Activated naive CD4-positive, alpha-beta T cell (primary cell): Measurements from ENCODE around the gene UMPS.
A peak's percentile ranks its signal among the peaks of the same experiment; 100 is the strongest.
"Not testable (repeated sequence)": the region's sequence is repeated elsewhere in the genome, so short reads cannot be mapped to it uniquely, and the experiment has no call there.

Experiments used
- DNase-seq, 4 experiments: peaks; one replicate each; lab custom pipeline; 2025; lab: John Stamatoyannopoulos, UW

UMPS gene

GRCh38 chr3:124707223-124707622 is 23.0 kb upstream of the UMPS start:
- DNase-seq, result not testable (repeated sequence)

DNA sequence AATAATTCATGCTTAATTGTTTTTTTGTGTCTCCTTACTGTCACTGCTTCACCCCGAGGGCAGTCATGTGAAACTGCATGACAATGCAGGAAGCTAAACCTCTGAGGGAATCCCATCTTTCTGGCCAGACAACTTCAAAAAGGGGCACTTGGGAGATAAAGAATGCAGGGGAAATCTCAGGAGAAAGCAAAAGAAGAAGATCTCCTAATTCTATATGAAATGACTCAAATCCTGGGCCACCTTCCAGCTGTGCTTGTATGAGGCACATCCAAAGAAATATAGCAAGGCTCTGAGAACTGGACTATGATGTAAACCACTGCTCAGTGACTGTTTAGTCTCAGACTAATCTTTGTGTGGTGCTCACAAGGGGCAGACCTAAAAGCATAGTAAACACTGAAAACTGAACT is 22.6 kb upstream of the UMPS start:
- no peak for DNase-seq

DNA sequence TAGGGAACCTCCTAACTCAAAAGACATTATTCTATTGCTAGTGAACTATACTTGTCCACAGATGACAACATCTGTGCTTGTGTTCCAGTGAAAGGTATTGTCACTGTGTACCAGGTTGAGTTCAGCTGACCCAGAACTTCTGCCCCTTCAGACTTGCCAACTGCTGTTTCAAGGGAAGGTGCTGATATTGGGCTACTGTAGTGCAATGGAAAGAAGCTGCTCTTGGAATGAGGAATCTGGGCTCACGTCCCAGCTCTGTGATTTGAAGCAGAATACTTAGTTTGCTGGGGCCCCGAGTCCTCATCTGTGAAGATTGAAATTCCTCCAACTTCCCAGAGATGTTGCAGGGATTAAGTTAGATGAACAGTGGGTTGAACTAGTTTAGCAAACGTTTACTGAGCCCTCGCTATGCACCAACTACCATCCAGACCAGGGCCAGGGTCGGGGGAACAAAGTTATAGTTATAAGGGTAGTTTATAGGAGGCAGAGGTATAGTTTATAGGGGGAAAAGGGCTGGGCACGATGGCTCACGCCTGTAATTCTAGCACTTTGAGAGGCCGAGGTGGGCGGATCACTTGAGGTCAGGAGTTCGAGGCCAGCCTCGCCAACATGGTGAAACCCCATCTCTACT is 15.9 kb upstream of the UMPS start:
- no peak for DNase-seq

DNA sequence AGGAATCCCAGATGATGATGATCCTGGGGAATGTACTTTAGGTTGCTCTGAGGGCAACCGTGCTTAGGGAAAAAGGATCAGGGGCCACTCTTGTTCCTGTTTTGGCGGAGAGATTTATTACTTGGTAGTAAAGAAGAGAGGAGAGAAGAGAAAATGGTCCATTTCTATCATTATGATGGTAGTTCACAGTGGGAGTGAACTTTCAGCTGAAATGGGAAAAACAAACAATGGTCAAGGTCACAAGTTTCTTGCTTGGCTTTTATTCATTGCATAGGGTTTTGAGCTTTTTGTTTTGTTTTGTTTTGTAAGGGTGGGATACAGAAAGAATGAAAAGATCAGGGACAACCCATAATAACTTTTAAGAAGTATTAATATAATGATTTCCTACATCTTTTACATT is 7.7 kb upstream of the UMPS start:
- DNase-seq, result no peak

GRCh38 chr3:124730941-124731297 is 667 bp downstream of the UMPS start:
- DNase-seq, result no peak

DNA sequence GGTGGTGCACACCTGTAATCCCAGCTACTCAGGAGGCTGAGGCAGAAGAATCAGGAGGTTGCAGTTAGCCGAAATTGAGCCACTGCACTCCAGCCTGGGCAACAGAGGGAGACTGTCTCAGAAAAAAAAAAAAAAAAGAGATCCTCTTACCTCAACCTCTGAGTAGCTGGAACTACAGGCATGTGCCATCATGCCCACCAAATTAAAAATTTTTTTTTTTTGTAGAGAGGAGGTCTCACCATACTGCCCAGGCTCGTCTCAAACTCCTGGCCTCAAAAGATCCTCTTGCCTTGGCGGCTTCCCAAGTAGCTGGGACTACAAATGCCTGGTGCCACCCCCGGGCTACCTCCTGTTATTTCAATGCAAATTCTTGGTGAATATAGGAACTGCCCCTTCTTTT is 1.5 kb downstream of the UMPS start:
- DNase-seq, result no peak

DNA sequence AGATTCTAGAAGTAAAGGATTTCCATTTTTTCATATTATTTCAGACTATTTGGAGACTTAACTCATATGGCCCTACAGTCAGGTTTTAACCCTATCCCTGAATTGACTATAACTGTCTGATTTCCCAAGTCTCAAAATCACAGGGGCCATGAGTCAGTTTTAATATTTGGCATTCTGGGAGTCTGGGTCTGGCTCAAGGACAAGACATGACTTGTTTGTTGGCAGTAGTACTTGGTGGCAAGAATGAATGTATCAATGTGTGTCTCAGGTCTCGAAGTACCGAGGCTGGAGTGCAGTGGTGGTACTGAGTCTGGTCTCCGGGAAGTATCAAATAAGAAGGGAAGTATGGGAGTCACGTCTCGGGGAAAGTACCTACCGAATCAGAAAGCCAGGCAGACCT is 10.8 kb downstream of the UMPS start:
- DNase-seq, result no peak

DNA sequence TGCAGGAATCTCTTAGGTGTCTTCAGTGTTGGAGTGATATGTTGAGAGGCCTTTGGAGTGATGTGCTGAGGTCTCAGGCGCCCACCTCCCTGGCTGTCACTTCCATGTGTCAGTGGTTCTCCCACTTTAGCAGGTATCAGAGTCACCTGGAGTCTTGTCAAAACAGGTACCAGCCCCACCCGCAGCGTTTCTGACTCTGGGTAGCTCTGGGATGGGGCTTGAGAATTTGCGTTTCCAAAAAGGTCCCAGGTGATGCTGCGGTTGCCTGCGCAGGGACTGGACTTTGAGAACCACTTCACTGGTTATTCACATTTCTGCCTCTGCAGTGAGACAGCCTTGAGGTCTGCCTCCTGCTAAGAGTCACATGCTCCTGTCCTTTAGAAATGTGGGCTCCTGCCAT is 15.5 kb downstream of the UMPS start:
- DNase-seq, result no peak

DNA sequence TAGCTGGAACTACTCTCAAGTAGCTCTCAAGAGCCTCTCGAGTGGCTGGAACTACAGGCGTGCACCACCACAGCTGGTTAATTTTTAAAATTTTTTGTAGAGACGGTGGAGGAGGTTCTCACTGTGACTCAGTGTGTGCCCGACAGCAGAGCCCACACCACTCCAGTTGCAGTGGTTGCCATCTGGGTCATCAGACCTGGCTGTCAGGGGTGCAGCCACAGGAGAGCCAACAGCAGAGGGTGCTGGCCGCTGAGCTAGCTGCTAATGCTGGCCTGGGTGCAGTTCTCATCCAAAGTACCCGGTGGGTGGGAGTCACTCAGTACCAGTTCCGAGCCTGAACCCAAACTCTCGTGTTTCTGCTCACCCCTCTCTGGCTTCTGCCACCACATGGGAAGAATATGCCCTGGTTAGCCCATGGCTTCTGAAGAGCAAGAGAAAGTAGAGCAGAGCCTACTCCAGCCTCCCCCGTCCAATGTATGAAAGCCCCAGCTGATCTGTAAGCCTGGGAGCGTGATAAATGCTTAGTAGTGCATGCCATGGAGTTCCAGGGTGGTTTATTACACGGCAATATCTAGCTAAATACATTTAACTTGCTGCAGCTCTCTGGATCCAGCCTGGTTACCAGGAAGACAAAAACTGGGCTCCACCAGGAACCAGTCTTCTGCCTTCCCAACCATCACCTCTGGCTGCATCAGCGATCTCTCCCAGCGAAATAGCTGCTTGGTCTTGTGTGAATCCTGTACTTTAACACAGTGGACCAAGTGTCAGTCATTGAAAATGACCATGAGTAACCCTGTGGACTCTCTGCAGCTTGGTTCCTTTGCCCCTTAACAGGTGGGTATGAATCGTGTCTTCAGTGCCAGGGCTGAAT is 17.1 kb downstream of the UMPS start:
- DNase-seq, result no peak

DNA sequence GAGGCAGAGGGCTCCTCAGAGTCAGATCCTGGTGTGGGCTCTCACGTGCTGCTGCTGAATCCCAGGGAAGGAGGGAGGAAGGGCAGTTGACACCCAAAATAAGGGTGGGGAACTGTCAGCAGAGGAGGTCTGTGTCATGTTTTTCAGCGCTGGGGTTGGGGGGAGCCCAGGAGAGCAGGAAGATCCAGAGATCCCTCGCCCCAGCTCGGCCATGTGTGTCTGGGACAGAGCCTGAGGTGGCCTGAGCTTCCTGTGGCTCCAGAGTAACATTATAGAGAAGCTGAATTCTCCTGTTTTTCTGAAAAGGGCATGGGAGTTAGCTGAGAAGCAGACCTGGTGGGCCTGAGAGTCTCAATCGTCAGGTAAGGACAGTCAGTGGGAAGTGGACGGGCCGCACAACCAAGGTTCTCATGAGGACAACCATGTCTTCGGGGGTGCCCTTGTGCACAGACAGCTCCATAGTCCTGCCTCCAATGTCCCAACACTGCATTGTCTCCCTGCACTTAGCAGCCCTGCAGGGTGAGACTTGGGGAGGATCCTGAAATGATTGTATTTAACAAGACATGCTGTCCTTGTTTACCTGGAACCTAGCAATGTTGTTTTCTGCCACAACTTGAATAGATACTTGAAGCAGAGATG is 18.4 kb downstream of the UMPS start:
- DNase-seq, result no peak

DNA sequence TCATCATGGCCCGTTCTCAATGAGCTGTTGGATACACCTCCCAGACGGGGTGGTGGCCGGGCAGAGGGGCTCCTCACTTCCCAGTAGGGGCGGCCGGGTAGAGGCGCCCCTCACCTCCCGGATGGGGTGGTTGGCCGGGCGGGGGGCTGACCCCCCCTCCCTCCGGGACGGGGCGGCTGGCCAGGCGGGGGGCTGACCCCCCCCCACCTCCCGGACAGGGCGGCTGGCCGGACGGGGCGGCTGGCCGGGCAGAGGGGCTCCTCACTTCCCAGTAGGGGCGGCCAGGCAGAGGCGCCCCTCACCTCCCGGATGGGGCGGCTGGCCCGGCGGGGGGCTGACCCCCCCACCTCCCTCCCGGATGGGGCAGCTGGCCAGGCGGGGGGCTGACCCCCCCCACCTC is 19.6 kb downstream of the UMPS start:
- DNase-seq, result not testable (repeated sequence)

DNA sequence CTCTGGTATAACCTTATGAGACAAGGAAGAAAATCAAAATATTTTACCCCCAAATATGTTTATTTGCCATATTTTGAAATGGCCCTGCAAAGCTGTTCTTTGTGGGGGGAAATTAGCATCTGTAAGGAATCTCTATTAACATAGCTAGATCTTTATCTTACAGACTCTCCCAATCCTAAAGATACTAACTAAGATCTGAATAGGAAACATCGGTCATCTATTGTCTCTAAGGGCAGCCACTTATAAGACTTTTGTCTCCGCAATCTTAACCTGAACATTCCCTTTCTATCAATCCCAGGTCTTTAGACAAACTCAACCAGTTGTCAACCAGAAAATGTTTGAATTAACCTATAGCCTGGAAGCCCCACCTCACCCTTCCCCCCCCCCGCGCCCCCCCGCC is 21.2 kb downstream of the UMPS start:
- no peak for DNase-seq

- no peak for DNase-seq
These were observed 21.8 kb downstream of the UMPS start for GRCh38 chr3:124752051-124752450.

GRCh38 chr3:124757926-124758325 is 27.7 kb downstream of the UMPS start:
- not testable (repeated sequence) for DNase-seq

DNA sequence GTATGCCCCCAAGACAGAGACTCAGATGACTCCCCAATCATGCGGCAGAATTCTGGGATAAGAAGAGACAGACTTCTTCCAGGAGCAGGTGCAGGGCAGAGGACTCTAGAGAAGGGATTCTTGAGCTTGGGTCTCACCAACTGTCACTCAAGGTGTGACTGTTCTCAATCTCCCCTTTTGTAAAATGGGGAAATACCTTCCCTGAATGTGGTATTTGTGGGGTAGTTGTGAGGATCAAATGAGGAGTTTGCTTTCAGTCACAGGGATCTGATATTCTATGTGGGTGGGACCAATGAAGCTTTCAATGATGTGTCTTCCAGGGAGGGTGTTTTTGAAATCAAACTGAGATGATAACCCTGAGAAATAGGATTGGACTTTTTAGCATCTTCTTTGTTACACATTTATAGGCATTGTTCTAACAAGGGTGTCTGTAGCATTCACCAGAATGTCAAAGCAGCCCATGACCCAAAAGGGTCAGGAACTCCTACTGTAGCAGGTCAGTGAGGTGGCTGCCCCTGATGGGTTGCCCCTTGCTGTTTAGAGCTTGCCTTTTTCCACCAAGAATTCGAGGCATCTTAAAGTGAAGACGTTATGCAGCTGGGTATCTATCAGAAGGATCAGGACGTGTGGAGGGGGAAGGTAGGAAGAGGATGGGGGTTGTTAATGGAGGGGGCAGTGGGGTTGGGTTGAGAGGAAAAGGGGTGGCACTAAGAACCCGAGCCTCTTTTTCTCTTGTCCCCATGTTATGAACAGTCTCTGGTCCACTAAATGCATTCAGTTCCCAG is 28.8 kb downstream of the UMPS start:
- no peak for DNase-seq

DNA sequence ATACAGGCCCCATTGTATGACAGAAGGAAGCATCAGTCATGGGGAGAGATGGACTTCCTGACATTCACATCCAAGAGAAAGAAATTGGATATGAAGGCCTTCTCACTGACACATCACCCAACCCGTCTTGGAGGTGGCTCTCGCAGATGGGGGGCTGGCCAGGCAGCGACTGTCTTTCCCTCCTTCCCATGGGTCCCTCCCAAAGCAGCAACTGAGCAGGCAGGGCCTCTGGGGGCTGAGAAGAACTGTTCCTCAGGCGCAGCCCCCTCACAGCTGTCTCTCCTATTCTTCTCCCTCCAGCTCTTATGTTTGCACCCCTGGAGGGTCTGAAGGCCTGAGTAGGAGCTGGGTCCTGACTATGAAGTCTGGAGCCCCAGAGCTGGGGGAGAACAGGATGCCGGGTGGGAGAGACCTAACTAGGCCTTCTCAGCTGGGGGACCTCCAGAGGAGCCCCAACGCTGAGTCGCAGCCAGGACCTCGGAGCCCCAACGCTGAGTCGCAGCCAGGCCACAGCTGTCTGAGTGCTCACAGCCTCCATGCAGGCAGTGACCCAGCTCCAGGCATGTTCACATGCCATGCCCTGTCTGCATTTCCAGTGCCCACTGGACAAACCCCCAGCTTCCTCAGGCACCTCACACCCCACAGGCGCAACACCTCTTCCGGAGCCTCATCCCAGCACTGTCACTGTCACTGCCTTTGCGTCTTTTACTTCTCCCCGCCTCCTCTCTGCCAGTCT is 29.6 kb downstream of the UMPS start:
- DNase-seq, result no peak

GRCh38 chr3:124760601-124761000 is 30.3 kb downstream of the UMPS start:
- DNase-seq, result no peak

GRCh38 chr3:124761250-124761796 is 31.1 kb downstream of the UMPS start:
- peak; percentile 47 to 74 (median 68) for DNase-seq

GRCh38 chr3:124761935-124762660 is 31.8 kb downstream of the UMPS start:
- DNase-seq, result no peak

DNA sequence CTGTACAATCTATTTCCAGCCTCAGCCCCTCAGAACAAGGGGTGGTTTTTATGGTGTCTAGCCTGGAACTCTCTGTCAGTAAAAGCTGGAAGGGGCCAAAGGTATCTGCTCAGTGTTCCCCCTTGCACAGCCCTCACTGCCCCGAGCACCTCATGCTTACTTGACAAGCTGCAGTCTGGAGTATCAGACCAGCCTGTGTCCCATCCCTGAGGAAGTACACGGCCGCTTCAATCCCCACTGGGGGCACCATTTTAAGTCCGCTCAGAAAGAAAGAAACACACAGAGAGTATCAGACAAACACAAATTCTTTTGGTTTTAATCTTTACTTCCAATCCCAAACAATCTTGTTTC is 32.4 kb downstream of the UMPS start:
- no peak for DNase-seq

DNA sequence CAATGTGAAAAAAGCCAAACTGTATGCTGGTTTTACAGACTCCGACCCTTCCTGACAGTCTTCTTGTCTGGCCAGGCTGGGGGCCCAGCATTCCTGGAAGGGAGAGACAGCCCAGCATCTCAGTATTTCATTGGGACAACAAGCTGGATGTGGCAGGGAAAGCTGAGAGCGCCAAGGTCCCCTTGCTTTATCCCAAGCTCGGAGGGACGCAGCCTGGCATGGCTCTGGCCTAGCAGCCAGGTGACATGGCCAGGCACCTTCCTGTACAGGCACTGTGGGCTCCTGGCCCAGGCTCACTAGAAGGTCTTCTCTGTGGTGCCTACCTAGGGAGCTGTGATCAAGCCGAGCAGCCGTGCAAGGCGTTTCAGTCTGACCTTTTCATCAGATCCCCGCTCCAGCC is 33.0 kb downstream of the UMPS start:
- no peak for DNase-seq
